SH-SY5Y (cell line): ENCODE data around the gene RAC3.

Experiments
- GATA2 ChIP-seq: IDR thresholded peaks from 2 replicates; pipeline ENCODE4 v1.6.1; 2011; ENCODE audit warnings: mild to moderate bottlenecking, low read depth, low read length
- GATA3 ChIP-seq: IDR thresholded peaks from 2 replicates; pipeline ENCODE4 v1.6.1; 2011; ENCODE audit warnings: low read depth, mild to moderate bottlenecking, low read length, moderate library complexity

- no peak for TF ChIP-seq GATA2
- no peak for TF ChIP-seq GATA3
These were observed 24.7 kb downstream of the RAC3 start for GRCh38 chr17:82055965-82056728.
